Stimulated activated CD8-positive, alpha-beta memory T cell treated with anti-CD3 and anti-CD28 coated beads, Interleukin-15, amount 100 ng/mL, for 1 hour (primary cell): ENCODE results near the gene XKRX.

Experiments
- DNase-seq: peaks from one replicate; pipeline ENCODE4 v3.0.0-alpha.2; 2020; ENCODE audit warnings: low read depth

XKRX gene

DNA sequence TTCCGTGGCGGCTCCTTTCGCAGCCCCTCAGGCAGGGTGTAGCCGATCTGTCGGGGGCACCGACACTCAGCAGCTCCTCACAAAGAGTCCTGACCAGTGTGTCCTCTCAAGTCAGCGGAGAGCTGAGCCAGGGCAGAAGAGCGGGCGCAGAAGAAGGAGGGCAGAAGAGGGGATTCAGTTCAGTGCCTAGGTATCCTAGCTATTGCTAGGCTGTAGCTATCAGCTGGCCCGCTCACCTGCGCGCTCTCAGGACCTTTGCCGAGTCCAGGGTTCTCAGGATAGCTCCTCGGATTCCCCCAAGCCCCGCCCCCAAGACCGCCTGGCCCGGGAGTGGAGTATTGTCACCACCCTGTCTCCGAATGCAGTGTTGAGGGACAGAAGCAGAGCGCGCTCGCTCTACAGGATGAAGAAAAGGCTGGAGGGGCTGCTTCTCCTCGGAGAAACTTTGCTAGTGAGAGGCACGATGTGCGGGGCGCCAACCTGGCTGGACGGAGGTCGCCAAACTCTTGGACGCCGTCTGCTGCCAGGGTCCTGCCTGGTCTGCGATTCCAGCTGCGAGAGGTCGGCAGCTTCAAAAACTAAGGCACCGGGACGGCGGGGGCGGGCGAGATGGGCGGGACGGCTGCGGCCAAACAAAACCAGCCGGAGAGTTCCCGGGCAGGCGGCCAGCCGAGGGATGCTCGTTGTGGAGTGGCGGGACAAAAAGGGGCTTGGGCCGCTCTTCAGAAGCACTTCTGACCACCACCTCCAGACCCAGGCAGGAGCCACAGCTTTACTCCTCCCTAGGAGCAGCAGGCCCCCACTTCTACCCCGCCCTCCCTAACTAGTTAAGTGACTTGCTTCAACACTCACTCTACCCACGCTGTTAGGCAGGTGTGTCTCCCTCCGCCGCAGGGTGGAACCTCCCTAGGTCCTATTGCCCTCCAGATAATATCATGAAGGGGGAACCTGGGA lies at the start of gene XKRX:
Gene XKRX, minus strand, starts transcription at position 258 of the 954 bp plus-strand sequence. CDS start 613 bp downstream, outside the sequence.
- DNase-seq: no peak

DNA sequence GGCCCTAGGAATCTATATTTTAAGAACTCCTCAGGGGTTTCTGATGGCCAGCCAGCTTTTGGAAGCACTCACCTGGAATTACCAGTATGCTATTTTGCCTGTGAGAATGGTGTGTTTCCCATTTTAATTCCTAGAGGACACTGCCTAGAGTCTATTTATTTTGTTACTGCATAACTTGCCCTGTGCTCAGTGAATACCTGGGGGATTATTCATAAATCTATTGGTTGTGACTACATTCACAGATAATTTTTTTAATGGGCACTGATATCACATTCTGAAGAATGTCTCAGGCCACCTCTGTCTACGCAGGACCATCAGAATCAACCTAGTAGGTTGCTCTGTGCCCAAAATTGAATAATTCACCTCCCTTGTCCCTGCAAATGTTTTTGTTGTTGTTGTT lies 47.5 kb upstream of the XKRX start:
- DNase-seq: no peak

DNA sequence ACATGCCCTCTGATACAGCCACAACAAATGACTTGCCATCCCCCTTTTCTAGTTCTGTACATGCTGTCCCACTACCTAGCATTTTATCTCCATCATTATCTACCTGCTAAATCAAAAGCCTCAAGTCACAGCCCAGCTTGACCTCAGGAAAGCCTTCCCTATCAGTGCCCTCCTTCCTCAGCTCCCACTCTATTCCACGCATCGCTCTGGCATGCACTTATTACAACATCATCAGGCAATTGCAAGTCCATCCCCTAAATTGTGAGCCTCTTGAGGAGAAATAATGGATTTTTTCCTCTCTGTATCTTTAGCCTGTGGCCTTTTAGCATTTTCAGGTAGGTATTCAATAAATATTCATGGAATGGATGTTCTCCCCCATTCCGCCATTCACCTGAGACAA lies 46.5 kb upstream of the XKRX start:
- DNase-seq: no peak

DNA sequence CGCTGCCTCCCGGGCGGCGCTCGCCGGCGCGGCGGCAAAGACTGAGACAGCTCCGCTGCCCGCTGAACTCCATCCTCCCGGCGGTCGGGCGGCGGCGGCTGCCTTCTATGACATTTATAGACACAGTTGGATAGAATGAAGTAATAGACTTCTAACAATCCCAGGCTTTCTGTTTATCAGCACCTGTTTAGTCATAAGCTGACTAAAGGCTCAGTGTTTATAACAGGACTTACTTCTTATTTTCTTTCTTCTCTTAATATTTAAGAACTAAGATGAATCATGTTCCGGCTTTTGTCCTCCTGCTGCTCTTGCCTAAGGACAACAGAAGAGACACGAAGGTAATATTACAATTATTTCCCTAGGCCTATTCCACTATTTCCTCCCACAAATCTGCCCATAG lies 44.7 kb upstream of the XKRX start:
- no peak for DNase-seq

DNA sequence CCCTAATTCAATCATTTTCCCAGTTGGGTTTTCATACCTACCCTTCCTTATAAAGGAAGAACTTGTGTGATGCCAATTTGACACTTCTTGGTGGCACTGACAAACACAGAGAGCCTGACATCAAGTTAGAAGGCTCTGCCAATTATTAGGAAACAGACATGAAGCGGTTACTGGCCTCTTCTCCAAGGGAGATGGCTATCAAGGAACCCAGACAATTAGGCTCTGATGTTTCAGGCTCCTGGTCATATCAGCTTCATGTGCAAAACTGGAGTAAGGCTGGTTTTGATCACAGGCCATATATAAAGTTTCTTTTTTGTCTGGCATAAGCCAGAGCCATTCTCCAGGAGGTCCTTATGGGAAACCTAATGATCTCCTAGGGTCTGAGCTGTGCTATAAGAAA lies 41.2 kb upstream of the XKRX start:
- no peak for DNase-seq

DNA sequence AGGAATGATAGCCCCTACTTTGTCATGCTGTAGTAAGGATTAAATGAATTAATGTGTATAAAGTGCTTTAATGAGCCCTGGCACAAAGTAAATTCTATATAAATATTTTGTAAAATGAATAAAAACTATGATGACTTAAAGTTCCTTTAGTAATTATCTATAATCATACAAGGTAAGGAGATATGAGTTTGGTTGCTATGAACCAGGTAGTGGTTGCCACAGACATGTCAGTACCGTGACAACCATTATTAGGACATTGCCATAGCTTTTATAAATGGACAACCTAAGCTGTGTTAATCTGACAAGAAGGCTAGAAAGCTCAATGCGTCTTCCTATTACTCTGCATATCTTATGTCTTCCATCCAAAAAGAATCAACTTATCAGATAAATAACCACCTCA lies 40.7 kb upstream of the XKRX start, which contains the start of gene ARL13A:
Gene ARL13A, plus strand, starts transcription at position 301 of the 400 bp plus-strand sequence. CDS start 3,982 bp downstream, outside the sequence.
- no peak for DNase-seq

DNA sequence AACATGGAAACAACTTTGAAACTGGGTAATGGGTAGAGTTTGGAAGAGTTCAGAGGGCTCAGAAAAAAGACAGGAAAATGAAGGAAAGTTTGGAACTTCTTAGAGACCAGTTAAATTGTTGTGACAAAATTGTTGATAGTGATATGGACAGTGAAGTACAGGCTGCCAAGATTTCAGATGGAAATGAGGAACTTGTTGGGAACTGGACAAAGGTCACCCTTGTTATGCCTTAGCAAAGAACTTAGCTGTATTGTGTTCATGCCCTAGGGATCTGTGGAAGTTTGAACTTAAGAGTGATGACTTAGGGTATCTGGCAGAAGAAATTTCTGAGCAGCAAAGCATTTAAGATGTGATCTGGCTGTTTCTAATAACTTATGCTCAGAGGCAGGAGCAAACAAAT lies 35.6 kb upstream of the XKRX start:
- DNase-seq: no peak

DNA sequence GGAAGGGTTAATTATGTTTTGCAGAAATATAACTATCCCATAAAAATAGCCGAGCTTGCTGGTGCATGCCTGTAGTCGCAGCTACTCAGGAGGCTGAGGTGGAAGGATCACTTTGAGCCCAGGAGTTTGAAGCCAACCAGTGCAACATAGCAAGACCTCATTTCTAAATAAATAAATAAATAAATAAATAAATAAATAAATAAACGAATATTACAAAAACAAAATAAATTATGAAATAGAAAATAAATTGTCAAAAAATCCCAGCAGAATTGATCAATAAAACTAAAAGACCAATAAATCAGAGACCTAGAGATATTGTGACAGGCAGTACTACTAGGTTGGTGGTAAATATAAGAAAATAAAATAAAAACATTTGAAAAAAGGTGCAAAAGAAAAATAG lies 34.1 kb upstream of the XKRX start:
- no peak for DNase-seq

DNA sequence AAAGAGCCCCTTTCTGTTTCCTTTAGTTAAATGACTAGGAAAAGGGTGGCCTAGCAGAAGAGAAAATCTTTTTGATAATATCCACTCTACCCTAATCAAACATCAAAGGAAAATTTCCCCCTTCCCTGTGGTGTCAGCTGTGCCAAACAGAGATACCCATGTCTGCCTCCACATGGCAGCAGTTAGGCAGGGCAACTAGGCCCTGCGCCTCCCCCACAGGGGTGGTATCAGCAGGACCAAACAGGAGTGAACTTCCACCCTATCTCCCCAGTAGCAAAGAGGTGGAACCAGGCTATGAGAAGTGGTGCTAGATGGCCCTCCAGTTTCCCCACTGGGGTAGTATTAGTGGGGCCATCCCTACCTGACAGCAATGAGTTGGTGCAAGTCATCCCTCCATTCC lies 19.8 kb upstream of the XKRX start:
- no peak for DNase-seq

DNA sequence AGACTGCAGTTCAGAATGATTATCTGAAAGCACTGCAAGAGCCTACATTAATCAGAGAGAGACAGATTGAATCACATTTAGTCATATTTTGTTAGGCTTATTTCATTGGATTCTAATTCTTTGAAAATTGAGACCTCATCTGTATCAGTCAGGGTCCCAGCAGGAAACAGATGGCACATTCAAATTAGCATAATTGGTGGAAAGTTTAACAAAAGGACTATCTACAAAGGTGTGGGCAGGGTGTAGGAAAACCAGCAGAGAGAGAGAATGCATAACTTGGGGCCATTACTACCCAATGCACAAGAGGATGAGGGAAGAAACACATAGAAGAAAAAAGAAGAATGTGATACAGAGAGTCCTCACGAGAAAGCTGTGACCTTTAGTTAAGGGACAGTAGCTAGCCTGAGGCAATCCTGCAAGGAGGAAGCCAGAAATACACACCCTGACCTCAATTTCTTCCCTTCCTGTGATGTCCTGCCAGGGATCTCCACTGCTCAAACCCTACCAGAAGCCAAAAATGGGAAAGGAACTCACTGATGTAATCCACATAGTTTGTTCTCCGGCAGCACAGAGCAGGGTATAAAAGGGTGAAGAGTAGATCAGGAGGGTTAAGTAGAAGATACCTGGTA lies 17.7 kb upstream of the XKRX start:
- no peak for DNase-seq

DNA sequence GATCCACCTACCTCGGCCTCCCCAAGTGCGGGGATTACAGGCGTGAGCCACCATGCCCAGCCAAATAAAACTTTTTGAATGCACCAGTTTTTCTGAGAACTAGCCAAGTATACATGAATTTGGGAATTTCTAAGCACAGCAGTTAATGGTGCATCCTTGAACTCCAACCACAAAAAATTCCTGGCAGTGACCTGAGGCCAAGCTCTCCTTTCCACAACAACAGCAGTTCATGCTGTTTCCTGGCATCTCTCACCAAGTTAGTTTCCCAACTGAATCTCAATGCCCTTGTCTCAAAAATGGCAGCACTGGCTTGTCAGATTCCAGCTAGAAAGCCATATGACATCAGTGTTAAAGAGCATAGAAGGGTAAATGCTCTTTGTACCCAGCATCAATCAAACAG lies 15.9 kb upstream of the XKRX start:
- DNase-seq: no peak

DNA sequence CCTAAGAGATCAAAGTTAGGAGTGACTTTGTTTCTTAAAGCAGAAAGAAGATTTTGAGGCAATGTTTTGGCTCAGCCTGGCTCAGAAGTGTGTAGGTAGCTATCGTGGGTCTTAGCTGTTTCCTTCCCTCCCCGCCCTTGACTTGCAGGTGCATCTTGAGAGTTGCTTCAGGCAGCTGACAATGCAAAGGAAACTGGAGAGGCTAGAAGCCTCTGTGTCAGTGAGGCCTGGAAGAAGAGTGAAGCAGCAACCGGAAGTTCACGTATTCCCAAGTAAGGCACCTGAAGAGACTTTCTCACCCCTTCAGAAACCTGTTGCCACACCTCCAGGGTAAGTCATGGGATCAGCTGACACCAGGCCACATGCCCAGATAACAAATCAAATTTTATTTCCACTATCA lies 10.6 kb upstream of the XKRX start:
- DNase-seq: no peak

DNA sequence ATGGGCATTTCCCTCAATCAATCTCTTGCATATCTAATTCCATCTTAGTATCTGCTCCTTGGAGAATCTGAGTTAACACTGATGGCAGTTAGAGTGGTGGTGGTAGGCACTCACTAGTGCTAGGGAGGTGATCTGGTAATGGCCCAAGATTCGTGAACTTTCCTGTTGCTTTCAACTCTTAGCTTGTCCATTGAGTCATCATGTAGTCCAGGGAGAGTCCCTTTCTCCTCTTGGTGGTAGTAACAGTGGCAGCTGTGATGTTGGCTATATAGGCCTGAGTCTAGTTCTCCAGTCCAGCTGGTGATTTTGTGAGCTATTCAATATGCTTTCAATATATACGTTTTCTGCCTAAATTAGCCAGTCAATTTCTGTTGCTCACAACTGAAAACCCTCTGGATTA lies 7.0 kb upstream of the XKRX start:
- DNase-seq: no peak

DNA sequence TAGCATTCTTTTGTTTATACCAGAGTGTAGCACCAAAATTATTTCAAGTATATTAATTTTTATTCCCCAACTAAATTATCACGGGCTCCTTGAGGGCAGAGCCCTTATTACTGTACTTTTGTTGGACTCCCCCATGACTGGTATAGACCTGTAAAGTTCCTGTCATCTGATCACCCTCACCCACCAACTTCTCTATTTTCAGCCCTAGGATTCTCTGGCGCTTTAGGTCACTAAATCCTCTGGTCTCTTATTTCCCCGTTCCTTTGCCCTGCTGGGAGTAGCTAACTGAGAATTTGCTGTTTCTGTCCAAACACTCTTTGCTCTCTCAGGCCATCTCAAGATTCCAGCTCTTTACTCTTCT lies 3.2 kb upstream of the XKRX start:
- no peak for DNase-seq

DNA sequence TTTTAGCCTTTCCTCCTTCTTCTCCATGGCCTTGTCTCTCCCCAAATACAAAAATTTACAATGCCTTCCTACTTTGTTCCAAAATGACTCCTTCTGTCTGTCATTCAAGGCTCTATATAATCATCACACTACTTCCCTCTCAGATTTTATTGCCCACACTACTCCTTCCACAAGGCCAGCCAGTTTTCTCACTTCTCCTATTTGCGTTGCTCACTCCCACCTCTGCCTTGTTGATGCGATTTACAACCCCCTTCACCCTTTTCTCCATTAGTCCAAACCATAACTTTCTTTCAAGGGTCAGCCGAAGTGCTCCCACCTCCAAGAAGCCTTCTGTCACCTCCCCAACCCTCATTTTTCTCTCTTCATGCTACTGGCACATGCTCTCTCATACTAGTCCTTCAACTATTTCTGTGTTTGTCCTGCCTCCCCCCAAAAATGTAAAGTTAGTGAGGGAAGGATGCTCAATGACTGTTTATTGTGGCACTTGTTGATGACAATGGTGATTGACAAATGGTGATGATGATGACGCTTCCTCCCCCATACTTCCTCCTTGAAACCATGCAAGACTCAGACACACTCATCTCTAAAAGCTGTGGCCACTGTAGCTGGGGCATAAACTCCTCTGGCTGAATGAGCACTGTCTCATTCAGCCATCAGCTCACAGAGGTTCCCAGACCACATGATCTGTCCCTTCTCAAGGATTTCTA lies 2.7 kb upstream of the XKRX start:
- DNase-seq: no peak

DNA sequence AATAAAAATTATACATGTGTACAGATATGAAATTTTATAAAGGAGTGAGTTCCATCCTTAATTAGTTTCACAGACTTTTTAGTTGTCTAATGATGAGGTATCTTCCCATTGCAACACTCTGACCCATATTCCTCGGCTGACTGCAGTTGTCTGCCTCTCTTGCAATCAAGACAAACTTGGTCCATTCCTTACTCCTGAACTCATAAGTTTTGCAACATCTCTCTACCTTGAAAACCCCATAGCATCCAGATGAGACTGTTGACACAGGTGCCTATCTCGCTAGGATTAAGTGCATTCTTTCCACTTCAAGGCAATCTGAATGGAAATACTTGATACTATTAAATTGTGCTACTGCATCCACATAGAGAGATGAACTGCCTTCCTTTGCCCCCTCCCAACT lies 2.3 kb downstream of the XKRX start:
- DNase-seq: no peak

DNA sequence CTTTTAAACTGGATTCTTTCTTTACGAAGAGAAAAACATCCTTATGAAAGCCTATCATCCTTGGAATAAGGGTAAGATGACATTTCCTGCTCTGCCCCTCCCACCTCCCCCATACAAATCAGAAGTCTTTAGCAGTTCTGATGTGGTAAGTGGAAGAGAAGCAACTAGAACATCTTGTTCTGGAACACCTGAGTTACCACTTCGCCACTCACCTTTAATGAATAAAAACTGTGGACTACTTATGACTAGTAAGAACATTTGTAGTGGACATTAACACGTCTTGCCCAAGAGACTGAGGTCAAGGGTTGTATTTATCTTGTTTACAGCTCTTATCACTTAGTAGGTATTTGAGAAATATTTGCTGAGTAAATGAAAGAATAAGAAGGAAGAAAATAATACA lies 4.3 kb downstream of the XKRX start:
- no peak for DNase-seq

DNA sequence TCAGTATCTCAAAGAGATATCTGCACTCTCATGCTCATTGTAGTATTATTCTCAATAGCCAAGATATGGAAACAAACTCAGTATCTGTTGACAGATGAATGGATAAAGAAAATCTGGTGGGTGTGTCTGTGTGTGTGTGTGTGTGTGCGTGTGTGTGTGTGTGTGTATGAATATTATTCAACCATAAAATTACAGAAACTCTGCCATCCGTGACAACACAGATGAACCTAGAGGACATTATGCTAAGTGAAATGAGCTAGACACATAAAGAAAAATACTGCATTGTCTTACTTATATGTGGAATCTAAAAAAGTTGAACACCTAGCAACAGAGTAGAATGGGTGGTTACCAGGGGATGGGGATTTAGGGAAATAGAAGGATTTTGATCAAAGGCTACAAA lies 13.2 kb downstream of the XKRX start:
- DNase-seq: no peak

DNA sequence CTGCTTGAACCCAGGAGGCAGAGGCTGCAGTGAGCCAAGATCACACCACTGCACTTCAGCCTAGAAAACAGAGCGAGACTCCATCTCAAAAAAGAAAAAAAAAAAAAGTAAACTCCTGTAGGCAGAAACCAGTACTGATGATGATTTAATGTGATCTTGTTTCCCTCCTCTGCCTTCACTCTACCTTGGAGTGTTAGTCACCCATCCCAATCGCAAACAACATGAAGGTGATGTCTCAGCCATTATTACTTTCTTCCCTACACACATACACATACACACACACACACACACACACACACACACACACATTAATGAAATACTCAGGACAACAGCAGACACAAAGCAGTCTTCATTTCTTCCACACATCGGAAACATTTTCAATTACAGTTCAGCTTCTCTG lies 15.6 kb downstream of the XKRX start:
- no peak for DNase-seq

DNA sequence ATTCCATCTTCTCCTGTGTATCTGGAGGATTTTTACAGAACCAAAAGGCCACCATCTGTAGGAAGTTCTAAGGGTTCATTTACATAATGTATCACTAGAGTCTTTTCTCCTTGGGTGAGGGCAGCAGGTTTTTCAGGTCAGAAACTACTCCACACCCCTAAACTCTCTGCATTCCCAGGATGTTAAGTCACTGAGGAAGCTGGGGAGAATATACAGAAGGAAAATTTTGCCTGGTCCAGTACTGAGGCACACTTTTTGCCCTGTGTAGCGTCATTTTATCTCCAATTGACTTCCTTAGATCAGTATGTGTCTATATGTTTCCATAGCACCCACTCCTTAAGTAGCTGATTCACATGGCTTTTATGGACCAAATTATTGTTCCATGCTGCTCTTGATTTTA lies 17.0 kb downstream of the XKRX start:
- no peak for DNase-seq

DNA sequence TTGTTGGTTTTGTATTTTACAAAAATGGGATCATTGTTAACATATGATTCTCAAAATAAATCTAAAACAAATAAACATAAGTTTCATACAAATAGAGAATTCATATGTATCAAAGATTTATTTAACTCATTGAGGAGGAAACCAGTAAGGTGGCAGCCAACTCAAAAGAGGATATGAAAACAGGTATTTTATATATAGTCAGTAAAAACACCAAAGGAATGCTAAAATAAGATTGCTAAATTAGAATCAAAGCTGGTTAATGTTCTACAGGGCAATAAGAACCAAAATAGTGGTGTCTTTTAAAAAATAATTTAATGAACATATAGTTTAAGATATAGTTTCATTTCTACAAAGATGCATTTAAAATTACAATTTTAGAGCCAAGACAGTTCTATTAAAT lies 23.1 kb downstream of the XKRX start:
- no peak for DNase-seq

DNA sequence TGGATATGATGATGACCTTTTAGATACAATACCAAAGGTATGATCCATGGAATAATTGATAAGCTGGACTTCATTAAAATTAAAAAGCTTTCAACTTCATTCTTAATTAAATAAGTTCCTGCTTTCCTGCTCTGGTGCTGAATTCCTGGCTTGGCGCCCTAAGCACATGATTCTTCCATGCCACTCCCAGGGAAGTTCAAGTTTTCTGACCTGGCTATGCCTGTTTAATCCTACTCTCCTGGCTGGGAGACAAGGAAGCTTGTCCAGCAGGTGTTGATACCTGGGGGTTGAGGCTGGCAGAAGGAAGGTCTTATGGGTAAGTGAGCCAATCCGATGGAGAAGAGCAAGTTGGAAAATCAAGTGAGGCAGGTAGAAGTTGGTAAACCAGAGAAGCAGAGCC lies 24.3 kb downstream of the XKRX start:
- DNase-seq: no peak
